IPS DF 4.7 (cell line): ENCODE results near the gene TMCC1.
"Not testable (repeated sequence)": the region's sequence is repeated elsewhere in the genome, so short reads cannot be mapped to it uniquely, and the experiment has no call there.

Experiments used
- DNase-seq: peaks from one replicate; pipeline ENCODE4 v3.0.0-alpha.2; 2013; ENCODE audit warnings: low spot score; ENCODE audit errors: extremely low read depth

The TMCC1 gene

GRCh38 chr3:129651435-129652202, 241.9 kb downstream of the TMCC1 start:
- no peak for DNase-seq

DNA sequence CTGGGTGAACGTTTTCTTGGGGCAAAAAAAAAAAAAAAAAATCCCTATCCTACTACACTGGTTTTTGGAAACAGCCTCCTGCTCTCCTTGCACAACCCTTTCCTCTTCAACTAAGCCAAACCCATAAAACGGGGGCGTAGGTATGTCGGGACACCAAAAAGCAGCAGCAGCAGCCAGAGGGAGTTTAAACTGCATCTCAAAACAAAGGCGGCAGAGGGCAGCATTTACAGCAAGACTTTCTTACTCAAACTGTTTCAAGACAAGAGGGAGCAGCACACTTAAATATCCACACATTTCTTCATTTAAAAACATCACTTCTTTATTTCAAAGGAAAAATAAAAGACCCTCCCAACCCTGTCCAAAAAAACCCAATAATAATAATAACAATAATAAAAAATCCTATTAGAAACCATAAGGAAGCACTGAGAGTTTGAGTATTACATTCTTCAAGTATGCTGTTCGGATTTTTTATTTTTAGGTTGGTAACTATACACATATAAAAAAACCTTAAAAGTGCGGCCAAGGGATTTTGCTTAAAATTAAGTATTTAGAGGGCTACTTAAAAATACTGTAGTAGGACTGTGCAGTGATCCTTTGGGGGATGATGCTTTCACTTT, 243.1 kb downstream of the TMCC1 start:
- no peak for DNase-seq

- DNase-seq: no peak
These were observed 245.1 kb downstream of the TMCC1 start for GRCh38 chr3:129648391-129648790.

- DNase-seq: no peak
These were observed 248.2 kb downstream of the TMCC1 start for GRCh38 chr3:129645286-129645685.

GRCh38 chr3:129644836-129645235, 248.7 kb downstream of the TMCC1 start:
- DNase-seq: no peak

DNA sequence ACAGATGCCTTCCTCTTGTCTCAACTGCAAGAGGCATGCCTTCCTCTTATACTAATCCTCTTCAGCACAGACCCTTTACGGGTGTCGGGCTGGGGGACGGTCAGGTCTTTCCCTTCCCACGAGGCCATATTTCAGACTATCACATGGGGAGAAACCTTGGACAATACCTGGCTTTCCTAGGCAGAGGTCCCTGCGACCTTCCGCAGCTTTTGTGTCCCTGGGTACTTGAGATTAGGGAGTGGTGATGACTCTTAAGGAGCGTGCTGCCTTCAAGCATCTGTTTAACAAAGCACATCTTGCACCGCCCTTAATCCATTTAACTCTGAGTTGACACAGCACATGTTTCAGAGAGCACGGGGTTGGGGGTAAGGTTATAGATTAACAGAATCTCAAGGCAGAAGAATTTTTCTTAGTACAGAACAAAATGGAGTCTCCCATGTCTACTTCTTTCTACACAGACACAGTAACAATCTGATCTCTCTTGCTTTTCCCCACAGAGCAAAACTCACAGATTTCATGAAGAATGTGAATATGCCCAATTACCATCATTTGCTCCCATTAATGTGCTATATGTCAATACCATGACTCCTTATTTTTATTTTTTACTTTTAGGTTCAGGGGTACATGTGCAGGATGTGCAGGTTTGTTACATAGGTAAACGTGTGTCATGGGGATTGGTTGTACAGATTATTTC, 251.8 kb downstream of the TMCC1 start:
- DNase-seq: not testable (repeated sequence)

- not testable (repeated sequence) for DNase-seq
These were observed 252.5 kb downstream of the TMCC1 start for GRCh38 chr3:129640985-129641384.

GRCh38 chr3:129638481-129638880, 255.0 kb downstream of the TMCC1 start:
- DNase-seq: no peak

DNA sequence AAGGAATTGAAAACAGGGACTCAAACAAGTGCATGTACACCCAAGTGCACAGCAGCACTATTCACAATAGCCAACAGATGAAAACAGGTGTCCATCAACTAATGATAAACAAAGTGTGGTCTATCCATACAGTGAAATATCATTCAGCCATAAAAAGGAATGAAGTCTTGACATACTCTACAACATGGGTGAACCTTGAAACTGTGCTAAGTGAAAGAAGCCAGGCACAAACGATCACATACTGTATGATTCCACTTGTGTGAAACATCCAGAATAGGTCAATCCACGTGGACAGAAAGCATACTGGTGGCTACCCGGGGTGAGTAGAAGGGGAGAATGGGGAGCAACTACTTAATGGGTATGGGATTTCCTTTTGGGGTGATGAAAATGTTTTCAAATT, 257.4 kb downstream of the TMCC1 start:
- no peak for DNase-seq

GRCh38 chr3:129635656-129636055, 257.9 kb downstream of the TMCC1 start:
- no peak for DNase-seq

DNA sequence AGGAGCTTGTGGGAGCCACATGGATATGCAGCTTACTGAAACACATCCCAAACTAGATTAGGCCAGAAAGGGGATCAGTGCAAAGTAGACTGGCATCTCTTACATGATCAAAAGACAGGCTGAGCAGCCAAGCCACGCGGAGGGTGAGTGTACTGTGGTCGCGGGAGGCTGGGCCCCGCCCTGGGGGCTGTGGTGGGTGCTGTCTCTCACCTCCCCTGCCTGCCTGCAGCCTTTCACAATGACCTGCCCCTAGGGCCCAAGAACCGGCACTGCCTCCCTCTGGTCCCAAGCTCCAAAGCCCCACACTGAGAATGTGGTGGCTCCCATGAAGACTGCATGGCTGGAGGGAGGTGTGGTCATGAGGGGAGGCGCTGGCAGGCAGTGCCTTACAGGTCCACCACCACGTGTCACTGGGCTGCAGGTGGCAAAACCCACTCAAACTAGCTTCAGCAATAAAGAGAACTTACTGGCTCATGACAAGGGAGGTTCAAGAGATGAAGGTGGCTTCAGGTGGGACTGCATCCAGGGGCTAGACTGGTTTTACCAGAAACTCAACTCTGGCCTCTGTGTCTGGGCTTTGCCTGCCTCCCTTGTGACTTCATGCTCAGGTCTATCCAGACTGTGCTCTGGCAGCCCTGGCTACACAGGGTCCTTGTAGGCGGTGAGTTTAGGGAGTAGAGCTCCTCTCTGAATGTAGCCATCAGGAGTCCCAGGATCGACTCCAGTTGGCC, 259.6 kb downstream of the TMCC1 start:
- DNase-seq: no peak

GRCh38 chr3:129632977-129633376, 260.5 kb downstream of the TMCC1 start:
- DNase-seq: no peak

DNA sequence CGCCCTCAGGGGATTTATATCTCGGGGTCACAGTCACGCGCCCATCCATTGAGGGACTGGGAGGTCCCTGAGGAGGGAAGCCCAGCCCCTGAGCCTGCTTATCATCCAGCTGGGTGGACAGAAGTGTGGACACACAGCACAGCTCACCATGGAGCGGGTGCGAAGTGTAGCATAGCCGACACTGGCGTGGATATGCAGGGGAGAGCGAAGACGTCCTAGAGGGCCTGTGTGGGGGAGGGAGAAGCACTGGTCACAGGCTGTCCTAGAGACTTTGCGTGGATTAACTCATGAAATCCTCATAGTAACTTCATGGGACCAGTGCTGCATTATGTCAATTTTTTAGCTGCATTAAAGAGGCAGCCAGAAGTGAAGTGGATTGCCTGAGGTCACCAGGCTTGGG, 261.0 kb downstream of the TMCC1 start:
- DNase-seq: no peak

- DNase-seq: no peak
These were observed 261.5 kb downstream of the TMCC1 start for GRCh38 chr3:129632056-129632455.

DNA sequence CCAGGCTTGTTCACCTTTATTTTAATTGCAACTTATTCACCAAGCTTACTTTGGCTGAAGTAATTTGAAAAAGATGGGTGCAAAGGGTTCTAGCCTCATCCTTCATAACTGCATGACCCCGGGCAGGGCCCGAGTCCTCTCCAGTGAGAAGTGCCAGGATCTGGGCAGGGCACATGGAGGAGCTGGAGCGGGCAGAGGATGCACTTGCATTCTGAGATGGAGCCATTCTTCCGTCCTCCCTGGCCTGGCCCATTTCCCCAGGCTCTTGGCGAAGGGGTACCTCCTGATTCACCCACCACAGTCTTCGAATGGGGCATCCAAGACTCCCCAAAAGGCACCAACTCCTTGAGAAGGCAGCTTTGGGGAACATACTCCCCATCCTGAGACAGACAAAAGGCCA, 264.5 kb downstream of the TMCC1 start:
- no peak for DNase-seq

- no peak for DNase-seq
These were observed 265.4 kb downstream of the TMCC1 start for GRCh38 chr3:129628169-129628522.

- DNase-seq: no peak
These were observed 266.0 kb downstream of the TMCC1 start for GRCh38 chr3:129627350-129628168.

DNA sequence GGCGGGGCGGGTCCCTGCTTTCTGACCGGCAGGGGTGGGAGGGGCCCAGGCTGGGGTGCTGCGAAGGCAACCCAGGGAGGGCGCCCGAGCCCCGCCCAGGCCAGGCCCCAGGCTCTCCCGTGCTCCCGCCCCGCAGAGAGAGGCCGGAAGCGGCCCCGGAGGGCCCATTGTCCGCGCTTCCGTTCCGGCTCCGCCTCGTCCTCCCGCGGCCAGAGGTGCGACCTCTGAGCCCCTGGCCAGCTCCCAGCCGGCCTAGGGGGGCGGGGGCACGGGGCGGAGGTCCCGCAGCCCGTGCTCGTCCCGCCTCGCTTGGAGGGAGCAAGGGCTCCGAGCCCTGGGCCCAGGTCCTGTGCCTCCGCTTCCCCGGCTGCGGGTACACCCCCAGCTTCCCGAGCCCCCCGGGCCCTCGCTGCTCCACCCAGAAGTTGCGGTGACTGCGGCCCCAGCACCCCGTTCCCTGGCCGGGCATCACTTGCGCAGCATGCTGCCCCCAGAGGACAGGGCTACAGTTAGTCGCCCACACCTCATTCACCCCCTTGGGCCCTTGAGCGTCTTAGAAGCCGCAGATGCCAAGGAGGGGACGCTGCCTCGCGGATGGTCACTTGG, 266.7 kb downstream of the TMCC1 start:
- DNase-seq: no peak

- DNase-seq: no peak
These were observed 268.2 kb downstream of the TMCC1 start for GRCh38 chr3:129625072-129625874.
